Adrenal gland (tissue), 5 donors: ENCODE data around the gene PRKN.

Experiments
- CTCF ChIP-seq, 6 experiments: fragments of 450-650 bp in 4 of 6; fragments of 200-600 bp in 2 of 6; sonication (generic) in 1 of 6; IDR thresholded peaks; 1 replicate in 5 of 6; 2 replicates in 1 of 6; pipeline versions ENCODE4 v1.5.1 to v1.8.0; 2016 to 2021; ENCODE audit warnings: antibody characterized with exemption in 6 of 6, mild to moderate bottlenecking in 2 of 6, moderate library complexity in 1 of 6
- POLR2A ChIP-seq, 2 donors: fragments of 450-650 bp; IDR thresholded peaks; one replicate each; pipeline ENCODE4 v1.6.1; 2017; ENCODE audit warnings: antibody characterized with exemption in 2 of 2, mild to moderate bottlenecking in 2 of 2, moderate library complexity in 1 of 2
- donor health status: DM: no; HTN: no; CAD: no.

- TF ChIP-seq CTCF (IDR thresholded peaks at IDR 0.05): peak in 5 of 6 experiments; percentile 27 to 56 (median 51)
- TF ChIP-seq POLR2A (IDR thresholded peaks at IDR 0.05): no peak
These were observed 804.9 kb downstream of the PRKN start for GRCh38 chr6:161922631-161923119.
